Right atrium auricular region (tissue), 2 donors: Measurements from ENCODE around the gene ARHGEF6. TPM values are rescaled to one million over a fixed set of nuclear protein-coding genes. Genes with fewer than 3 reads are reported as not detected.

Experiments used
- DNase-seq: peaks from one replicate; pipeline ENCODE4 v3.0.0-alpha.2; 2019; ENCODE audit warnings: low spot score
- H3K27ac ChIP-seq, 2 donors: fragments of 200-600 bp; sonication (generic); 1 replicate in 1 of 2; 2 replicates in 1 of 2; pipeline ENCODE4 v1.5.1; 2016 to 2019
- H3K27me3 ChIP-seq, 2 donors: fragments of 200-600 bp; sonication (generic); one replicate each; pipeline versions ENCODE4 v1.5.1 to v1.6.0; 2017 to 2019
- H3K36me3 ChIP-seq: fragments of 200-600 bp; sonication (generic); one replicate; pipeline ENCODE4 v1.5.1; 2016
- H3K4me1 ChIP-seq, 2 donors: fragments of 200-600 bp; sonication (generic); one replicate each; pipeline versions ENCODE4 v1.5.1 to v1.6.0; 2017 to 2019
- H3K4me3 ChIP-seq, 2 donors: fragments of 200-600 bp; sonication (generic); 1 replicate in 1 of 2; 2 replicates in 1 of 2; pipeline ENCODE4 v1.5.1; 2017 to 2019; ENCODE audit warnings: mild to moderate bottlenecking in 1 of 2, moderate library complexity in 1 of 2
- H3K9me3 ChIP-seq, 2 donors: fragments of 200-600 bp; sonication (generic); one replicate each; pipeline ENCODE4 v1.5.1; 2019
- total RNA-seq, 2 donors: library from RNA; depleted of rRNA; stranded (reverse); fragments of >200 nt; gene quantifications; one replicate each; pipeline ENCODE4 v1.1.0, GENCODE V29; 2016
- TF ChIP-seq, protein P1 (sequence below), 2 donors: fragments of 200-600 bp; sonication (generic); IDR thresholded peaks; one replicate each; pipeline ENCODE4 v1.5.1; 2019; ENCODE audit warnings: antibody characterized with exemption in 2 of 2

Gene ARHGEF6
- total RNA-seq, 2 donors from 2014 or later, result 41.3 to 45.8 TPM

DNA sequence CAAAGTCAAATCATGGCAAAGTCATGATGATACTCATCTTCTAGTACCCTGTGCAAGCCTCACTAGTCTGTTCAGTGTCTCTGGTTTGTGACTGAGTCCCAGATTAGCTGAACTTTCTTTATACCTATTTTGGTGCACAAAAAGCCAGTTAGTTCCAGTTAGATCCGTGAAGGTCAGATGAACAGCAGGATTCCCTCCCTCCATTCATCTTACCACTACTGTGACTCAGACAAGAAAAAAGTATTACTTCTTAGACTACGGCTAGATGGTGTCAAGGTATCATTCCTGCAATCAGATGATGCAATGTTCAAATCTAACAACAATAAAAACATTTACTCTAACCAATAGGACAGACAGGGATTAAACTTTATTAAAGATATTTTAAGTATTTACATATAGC, 30.4 kb downstream of the ARHGEF6 start:
- Histone ChIP-seq H3K36me3 (no peaks in the 10 kb centered on the region), H3K9me3 (no peaks in the 10 kb centered on the region), H3K27ac (no peak overlapping the region), H3K27me3 (no peaks in the 10 kb centered on the region), H3K4me1 (peaks cover 0 to 14% of the 10 kb centered on the region in 2 donors), H3K4me3 (no peak overlapping the region)
- DNase-seq, result no peak
- TF ChIP-seq, protein P1, sequence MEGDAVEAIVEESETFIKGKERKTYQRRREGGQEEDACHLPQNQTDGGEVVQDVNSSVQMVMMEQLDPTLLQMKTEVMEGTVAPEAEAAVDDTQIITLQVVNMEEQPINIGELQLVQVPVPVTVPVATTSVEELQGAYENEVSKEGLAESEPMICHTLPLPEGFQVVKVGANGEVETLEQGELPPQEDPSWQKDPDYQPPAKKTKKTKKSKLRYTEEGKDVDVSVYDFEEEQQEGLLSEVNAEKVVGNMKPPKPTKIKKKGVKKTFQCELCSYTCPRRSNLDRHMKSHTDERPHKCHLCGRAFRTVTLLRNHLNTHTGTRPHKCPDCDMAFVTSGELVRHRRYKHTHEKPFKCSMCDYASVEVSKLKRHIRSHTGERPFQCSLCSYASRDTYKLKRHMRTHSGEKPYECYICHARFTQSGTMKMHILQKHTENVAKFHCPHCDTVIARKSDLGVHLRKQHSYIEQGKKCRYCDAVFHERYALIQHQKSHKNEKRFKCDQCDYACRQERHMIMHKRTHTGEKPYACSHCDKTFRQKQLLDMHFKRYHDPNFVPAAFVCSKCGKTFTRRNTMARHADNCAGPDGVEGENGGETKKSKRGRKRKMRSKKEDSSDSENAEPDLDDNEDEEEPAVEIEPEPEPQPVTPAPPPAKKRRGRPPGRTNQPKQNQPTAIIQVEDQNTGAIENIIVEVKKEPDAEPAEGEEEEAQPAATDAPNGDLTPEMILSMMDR (IDR thresholded peaks at IDR 0.05), result no peak

DNA sequence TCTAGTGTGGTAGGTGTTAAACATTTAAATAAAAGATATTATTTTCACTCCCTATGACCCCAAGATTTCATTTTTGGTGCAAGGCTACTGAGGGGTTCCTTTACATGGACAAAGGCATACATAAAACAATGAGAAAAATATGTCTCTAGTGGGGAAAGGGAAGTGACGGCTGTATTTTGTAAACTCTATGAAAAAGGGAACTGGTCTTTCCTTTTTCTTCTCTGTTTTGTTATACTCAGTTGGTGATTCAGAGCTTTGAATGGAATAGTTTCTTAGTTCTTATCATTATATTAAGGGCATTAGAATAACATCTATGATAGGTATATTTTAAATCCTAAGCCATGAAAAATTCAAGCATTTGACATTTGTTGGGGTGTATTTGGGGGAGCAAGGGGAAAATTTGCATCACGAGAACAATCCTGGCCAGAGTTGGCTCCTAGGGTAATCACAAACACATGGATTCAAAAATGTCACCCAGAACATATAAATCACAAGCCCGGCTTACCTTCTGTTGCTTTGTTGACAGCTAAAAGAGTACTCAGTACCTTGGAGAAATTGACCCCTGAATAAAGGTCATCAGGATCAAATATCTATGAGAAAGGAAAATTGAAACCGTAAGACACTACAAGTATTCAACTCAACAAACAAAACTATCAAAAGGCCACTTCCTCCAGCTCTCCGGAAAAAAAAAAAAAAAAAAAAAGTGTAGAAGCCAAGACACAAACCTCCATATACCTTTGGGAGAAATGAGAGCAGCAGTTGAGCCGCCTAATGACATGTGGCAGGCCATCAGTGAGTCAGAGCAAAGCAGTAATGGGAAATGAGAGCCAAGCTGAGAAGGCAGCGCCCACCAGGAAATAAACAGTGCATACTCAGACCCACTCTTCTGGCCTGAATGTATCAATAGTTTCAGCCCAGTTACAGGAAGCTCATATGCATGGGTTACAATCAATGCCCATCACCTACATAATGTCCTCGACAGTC, 33.4 kb downstream of the ARHGEF6 start:
- DNase-seq, result no peak
- H3K9me3 ChIP-seq, result no peaks in the 10 kb centered on the region
- no peaks in the 10 kb centered on the region for H3K4me1 ChIP-seq
- H3K36me3 ChIP-seq, result peaks cover 18% of the 10 kb centered on the region
- peak overlapping the region in 1 of 2 donors; percentile 6 for H3K27ac ChIP-seq
- no peak overlapping the region for H3K4me3 ChIP-seq
- TF ChIP-seq, protein P1 (IDR thresholded peaks at IDR 0.05), result no peak
- no peaks in the 10 kb centered on the region for H3K27me3 ChIP-seq

DNA sequence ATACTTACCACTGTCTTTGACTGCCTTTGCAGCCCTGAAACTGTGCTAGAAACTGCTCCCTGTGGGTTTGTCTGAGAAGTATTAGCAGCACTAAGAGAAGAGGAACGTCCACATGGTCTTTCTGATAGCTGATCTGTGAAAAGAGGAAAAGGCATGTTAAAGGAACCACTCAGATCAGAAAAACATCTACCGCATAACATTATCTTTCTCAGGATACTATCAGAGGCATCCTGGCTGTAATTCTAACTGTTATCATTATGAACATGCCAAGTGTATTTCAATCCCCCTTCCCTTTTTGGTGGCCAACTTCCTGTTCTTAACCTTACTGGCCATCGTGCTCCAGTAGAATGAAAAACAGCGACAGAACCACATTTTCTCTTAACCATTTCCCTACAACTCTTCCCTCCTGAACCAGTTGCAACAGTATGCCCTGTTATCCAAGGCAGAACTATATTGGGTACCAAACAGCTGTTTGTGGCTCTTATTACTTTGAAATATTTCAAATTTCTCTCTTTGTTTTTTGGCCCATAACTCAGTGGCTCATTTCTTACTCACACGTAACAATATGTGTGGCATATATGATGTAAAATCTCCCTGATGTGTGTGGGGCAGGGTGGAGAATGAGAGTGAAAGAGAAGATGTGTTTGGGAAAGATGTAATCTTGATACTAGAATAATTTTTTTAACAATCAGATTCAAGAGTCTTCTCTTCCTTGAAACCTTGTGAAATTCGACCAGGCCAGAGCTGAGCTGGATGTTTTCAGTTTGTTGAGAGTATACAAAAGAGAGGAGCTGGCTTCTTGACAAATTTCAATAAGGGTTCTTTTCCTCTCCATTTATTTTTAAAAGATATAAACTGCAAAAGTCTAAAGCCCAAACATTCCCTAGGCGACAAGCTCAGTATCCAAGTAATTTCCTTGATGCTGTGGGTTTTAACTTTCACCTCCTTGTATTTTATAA, 35.2 kb downstream of the ARHGEF6 start:
- Histone ChIP-seq H3K36me3 (peaks cover 19% of the 10 kb centered on the region), H3K4me1 (no peaks in the 10 kb centered on the region), H3K27ac (no peak overlapping the region), H3K4me3 (no peak overlapping the region), H3K9me3 (no peaks in the 10 kb centered on the region), H3K27me3 (no peaks in the 10 kb centered on the region)
- TF ChIP-seq, protein P1 (IDR thresholded peaks at IDR 0.05), result no peak
- DNase-seq, result no peak

DNA sequence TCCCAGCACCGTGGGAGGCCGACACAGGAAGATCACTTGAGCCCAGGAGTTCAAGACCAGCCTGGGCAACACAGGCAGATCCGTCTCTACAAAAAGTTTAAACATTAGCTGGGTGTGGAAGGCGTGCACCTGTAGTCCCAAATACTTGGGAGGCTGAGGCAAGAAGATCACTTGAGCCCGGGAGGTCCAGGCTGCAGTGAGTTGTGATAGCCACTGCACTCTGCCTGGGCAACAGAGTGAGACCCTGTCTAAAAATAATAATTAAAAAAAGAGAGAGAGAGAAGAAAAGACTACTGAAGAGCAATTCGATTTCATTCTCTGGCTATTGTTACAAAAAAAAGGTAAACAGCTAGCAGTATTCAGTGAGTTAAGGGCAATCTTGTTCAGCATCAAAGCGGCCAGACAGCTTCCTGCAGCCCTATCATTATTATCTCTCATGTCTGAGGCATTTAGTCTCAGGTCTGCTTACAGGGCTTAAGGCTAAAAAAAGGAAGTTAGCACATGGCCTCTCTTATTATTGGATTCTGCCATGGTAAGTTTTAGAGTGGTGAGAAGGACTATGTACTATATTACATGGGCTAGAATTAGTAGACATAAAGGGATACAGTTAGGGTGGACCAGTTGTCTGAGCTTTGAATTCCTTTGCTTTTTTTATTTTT, 37.9 kb downstream of the ARHGEF6 start:
- Histone ChIP-seq H3K27me3 (no peaks in the 10 kb centered on the region), H3K9me3 (no peaks in the 10 kb centered on the region), H3K4me3 (no peak overlapping the region), H3K27ac (no peak overlapping the region), H3K4me1 (no peaks in the 10 kb centered on the region), H3K36me3 (peaks cover 19% of the 10 kb centered on the region)
- TF ChIP-seq, protein P1 (IDR thresholded peaks at IDR 0.05), result no peak
- no peak for DNase-seq

DNA sequence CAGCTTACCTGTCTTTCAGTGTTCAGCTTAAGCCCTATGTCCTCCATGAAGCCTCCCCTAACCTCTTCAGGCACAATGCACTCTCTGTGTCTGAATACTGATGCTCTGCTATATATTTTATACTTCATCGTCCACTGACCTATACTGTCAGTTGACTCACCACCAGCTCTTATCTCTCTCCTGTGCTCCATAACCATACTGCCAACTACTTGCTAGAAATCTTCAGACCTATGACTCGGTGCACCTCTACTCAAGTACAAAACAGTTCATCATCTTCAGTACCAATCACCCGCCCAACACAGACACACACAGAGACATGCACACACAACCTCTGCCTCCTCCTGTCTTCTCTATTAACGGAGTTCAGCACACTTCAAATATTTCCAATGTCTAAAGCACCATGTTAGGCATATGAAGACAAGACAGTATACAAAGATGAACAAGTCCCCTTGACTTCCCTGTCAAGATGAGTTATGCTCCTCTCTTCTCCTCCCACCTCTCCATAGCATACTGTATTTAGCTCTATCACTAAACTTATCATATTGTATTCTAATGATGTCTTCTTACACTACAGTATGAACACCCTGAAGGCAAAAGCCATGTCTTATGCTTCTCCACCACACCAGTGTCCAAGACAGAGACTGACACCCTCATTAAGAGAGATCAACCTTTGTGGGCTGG, 42.5 kb downstream of the ARHGEF6 start:
- Histone ChIP-seq H3K27me3 (no peaks in the 10 kb centered on the region), H3K27ac (no peak overlapping the region), H3K9me3 (no peaks in the 10 kb centered on the region), H3K4me1 (no peaks in the 10 kb centered on the region), H3K36me3 (peaks cover 6% of the 10 kb centered on the region), H3K4me3 (no peak overlapping the region)
- TF ChIP-seq, protein P1 (IDR thresholded peaks at IDR 0.05), result no peak
- DNase-seq, result no peak
